AG08395 (cell line): ENCODE measurements around the gene TEX35.

ENCODE experiments used
- DNase-seq: peaks from one replicate; pipeline ENCODE4 v3.0.0; 2012; ENCODE audit warnings: mixed read lengths, low spot score

Gene TEX35

GRCh38 chr1:178512566-178513277 lies at the start of gene TEX35:
Gene TEX35 (plus strand): TSS chr1:178513109. CDS start chr1:178513189, 80 bp downstream.
- no peak for DNase-seq

- no peak for DNase-seq
Observed at GRCh38 chr1:178464141-178464540, 48.8 kb upstream of the TEX35 start.

GRCh38 chr1:178464566-178464965 lies 48.3 kb upstream of the TEX35 start:
- no peak for DNase-seq

- DNase-seq: peak; percentile 17
Observed at GRCh38 chr1:178465011-178465410, 47.9 kb upstream of the TEX35 start.

GRCh38 chr1:178467837-178468236 lies 45.1 kb upstream of the TEX35 start:
- DNase-seq: no peak

GRCh38 chr1:178470411-178470960 lies 42.4 kb upstream of the TEX35 start:
- DNase-seq: no peak

GRCh38 chr1:178472531-178472930 lies 40.4 kb upstream of the TEX35 start:
- no peak for DNase-seq

- DNase-seq: no peak
Observed at GRCh38 chr1:178477373-178477772, 35.5 kb upstream of the TEX35 start.

- DNase-seq: no peak
Observed at GRCh38 chr1:178477841-178478240, 35.1 kb upstream of the TEX35 start.

- DNase-seq: no peak
Observed at GRCh38 chr1:178483251-178483957, 29.5 kb upstream of the TEX35 start.

GRCh38 chr1:178484698-178485225 lies 28.1 kb upstream of the TEX35 start:
- no peak for DNase-seq

- DNase-seq: no peak
Observed at GRCh38 chr1:178485541-178485981, 27.3 kb upstream of the TEX35 start.

- DNase-seq: no peak
Observed at GRCh38 chr1:178486100-178487069, 26.5 kb upstream of the TEX35 start.

GRCh38 chr1:178487070-178487615 lies 25.8 kb upstream of the TEX35 start:
- DNase-seq: no peak

- no peak for DNase-seq
Observed at GRCh38 chr1:178488393-178488792, 24.5 kb upstream of the TEX35 start.

- DNase-seq: no peak
Observed at GRCh38 chr1:178489399-178489798, 23.5 kb upstream of the TEX35 start.

- DNase-seq: no peak
Observed at GRCh38 chr1:178490136-178490535, 22.8 kb upstream of the TEX35 start.

GRCh38 chr1:178490967-178491366 lies 21.9 kb upstream of the TEX35 start:
- no peak for DNase-seq

GRCh38 chr1:178491721-178492120 lies 21.2 kb upstream of the TEX35 start:
- DNase-seq: no peak

GRCh38 chr1:178492341-178492740 lies 20.6 kb upstream of the TEX35 start:
- DNase-seq: no peak

- DNase-seq: no peak
Observed at GRCh38 chr1:178493301-178493741, 19.6 kb upstream of the TEX35 start.
